Fibroblast of lung (primary cell): ENCODE measurements around the gene KCNMA1. TPM values are rescaled to one million over a fixed set of nuclear protein-coding genes. Genes with fewer than 3 reads are reported as not detected.

Experiments
- DNase-seq, 2 donors: peaks; one replicate each; pipeline versions ENCODE4 v3.0.0 to v3.0.0-alpha.2; 2010; ENCODE audit warnings: low read depth in 2 of 2
- H2AFZ ChIP-seq: 2 replicates; pipeline ENCODE4 v1.5.1; 2012; ENCODE audit warnings: low read length, control low read depth, inconsistent platforms
- H3K27ac ChIP-seq: 2 replicates; pipeline ENCODE4 v1.5.1; 2011; ENCODE audit warnings: low read length, control low read depth; ENCODE audit not compliant: insufficient read depth
- H3K27me3 ChIP-seq: 2 replicates; pipeline ENCODE4 v1.5.1; 2011; ENCODE audit warnings: mild to moderate bottlenecking, low read length; ENCODE audit not compliant: control insufficient read depth, insufficient read depth
- H3K36me3 ChIP-seq: 2 replicates; pipeline ENCODE4 v1.5.1; 2011; ENCODE audit warnings: low read length; ENCODE audit not compliant: control insufficient read depth, insufficient read depth
- H3K4me1 ChIP-seq: 2 replicates; pipeline ENCODE4 v1.5.1; 2011; ENCODE audit warnings: low read length; ENCODE audit not compliant: control insufficient read depth, insufficient read depth; ENCODE audit errors: extremely low read depth
- H3K4me2 ChIP-seq: 2 replicates; pipeline ENCODE4 v1.5.1; 2011; ENCODE audit warnings: low read length, control low read depth; ENCODE audit not compliant: insufficient read depth; ENCODE audit errors: extremely low read depth
- H3K4me3 ChIP-seq, 4 experiments: fragments of 200-600 bp in 1 of 4; sonication (generic) in 1 of 4; replicated peaks in 1 of 4; 2 replicates each; pipeline ENCODE4 v1.5.1; 2011 to 2016; ENCODE audit warnings: low read length in 4 of 4, low read depth in 3 of 4, mild to moderate bottlenecking in 3 of 4, control low read depth in 2 of 4, inconsistent platforms in 1 of 4, mixed read lengths in 1 of 4; ENCODE audit not compliant: insufficient read depth in 1 of 4; ENCODE audit errors: control extremely low read depth in 1 of 4
- H3K79me2 ChIP-seq: 2 replicates; pipeline ENCODE4 v1.5.1; 2012; ENCODE audit warnings: mild to moderate bottlenecking, low read length, inconsistent platforms; ENCODE audit not compliant: control insufficient read depth, insufficient read depth
- H3K9ac ChIP-seq: 2 replicates; pipeline ENCODE4 v1.5.1; 2011; ENCODE audit warnings: mild to moderate bottlenecking, low read length, control low read depth; ENCODE audit not compliant: insufficient read depth
- H3K9me3 ChIP-seq: 2 replicates; pipeline ENCODE4 v1.5.1; 2012; ENCODE audit warnings: low read depth, low read length; ENCODE audit not compliant: control insufficient read depth, insufficient read depth
- H4K20me1 ChIP-seq: 2 replicates; pipeline ENCODE4 v1.5.1; 2011; ENCODE audit warnings: low read length; ENCODE audit not compliant: control insufficient read depth, insufficient read depth; ENCODE audit errors: extremely low read depth
- EZH2 ChIP-seq: IDR thresholded peaks from 2 replicates; pipeline ENCODE4 v1.5.1; 2012; ENCODE audit warnings: low read length, control low read depth, mild to moderate bottlenecking; ENCODE audit errors: missing control alignments
- polyA plus RNA-seq, 2 donors: library from polyadenylated mRNA; depleted of rRNA in 1 of 2; stranded (reverse) in 1 of 2; unstranded in 1 of 2; fragments of >200 nt; gene quantifications; 2 replicates each; pipeline ENCODE4 v1.2.1, GENCODE V29; 2011 to 2012; ENCODE audit warnings: missing spikeins in 1 of 2
- total RNA-seq: library from RNA; depleted of rRNA; stranded (reverse); fragments of >200 nt; gene quantifications from 2 replicates; pipeline ENCODE4 v1.2.1, GENCODE V29; 2014
- TF ChIP-seq, protein P1 (sequence below), 2 donors: IDR thresholded peaks in 1 of 2; conservative IDR thresholded peaks in 1 of 2; 1 replicate in 1 of 2; 2 replicates in 1 of 2; pipeline ENCODE4 v1.5.1; 2011 to 2012; ENCODE audit warnings: low read length in 2 of 2, control low read depth in 1 of 2, inconsistent platforms in 1 of 2, low read depth in 1 of 2, mild to moderate bottlenecking in 1 of 2

Gene KCNMA1
- total and polyA plus RNA-seq, 2 donors (not counting 1 experiment from before 2014, with no cell fraction given) = 31.0 to 138 TPM

DNA sequence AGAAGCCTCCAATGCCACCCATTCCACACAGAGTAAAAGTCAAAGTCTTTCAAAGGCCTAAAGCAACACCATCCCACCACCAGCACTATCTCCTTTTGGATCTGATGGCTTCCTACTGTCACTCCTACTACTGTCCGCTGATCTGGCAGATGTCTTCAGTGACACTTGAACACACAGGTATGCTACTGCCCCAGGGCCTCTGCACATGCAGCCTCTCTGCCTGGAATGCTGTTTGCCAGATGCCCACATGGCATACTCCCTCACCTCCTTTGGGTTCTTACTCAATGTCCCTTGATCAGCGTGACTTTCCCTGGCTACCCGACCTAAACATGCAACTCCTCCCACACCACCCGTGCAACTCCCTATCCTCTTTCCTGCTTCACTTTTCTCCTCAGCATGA lies 512.4 kb downstream of the KCNMA1 start:
- H3K36me3 ChIP-seq = no peaks in the 10 kb centered on the region
- H3K4me2 ChIP-seq = no peak overlapping the region
- H2AFZ ChIP-seq = no peak overlapping the region
- H3K27ac ChIP-seq = no peak overlapping the region
- no peak for DNase-seq
- no peaks in the 10 kb centered on the region for H3K27me3 ChIP-seq
- no peak overlapping the region for H3K4me3 ChIP-seq
- no peaks in the 10 kb centered on the region for H3K4me1 ChIP-seq
- H3K9ac ChIP-seq = no peak overlapping the region
- H4K20me1 ChIP-seq = no peaks in the 10 kb centered on the region
- H3K9me3 ChIP-seq = no peaks in the 10 kb centered on the region
- H3K79me2 ChIP-seq = no peaks in the 10 kb centered on the region
- TF ChIP-seq, protein P1, sequence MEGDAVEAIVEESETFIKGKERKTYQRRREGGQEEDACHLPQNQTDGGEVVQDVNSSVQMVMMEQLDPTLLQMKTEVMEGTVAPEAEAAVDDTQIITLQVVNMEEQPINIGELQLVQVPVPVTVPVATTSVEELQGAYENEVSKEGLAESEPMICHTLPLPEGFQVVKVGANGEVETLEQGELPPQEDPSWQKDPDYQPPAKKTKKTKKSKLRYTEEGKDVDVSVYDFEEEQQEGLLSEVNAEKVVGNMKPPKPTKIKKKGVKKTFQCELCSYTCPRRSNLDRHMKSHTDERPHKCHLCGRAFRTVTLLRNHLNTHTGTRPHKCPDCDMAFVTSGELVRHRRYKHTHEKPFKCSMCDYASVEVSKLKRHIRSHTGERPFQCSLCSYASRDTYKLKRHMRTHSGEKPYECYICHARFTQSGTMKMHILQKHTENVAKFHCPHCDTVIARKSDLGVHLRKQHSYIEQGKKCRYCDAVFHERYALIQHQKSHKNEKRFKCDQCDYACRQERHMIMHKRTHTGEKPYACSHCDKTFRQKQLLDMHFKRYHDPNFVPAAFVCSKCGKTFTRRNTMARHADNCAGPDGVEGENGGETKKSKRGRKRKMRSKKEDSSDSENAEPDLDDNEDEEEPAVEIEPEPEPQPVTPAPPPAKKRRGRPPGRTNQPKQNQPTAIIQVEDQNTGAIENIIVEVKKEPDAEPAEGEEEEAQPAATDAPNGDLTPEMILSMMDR (conservative IDR thresholded peaks at IDR 0.05 in 1 of 2, IDR thresholded peaks at IDR 0.05 in 1 of 2; ENCODE audit: low read depth in 1 of 2, low read length in 2 of 2) = no peak
- TF ChIP-seq EZH2 = no peak

DNA sequence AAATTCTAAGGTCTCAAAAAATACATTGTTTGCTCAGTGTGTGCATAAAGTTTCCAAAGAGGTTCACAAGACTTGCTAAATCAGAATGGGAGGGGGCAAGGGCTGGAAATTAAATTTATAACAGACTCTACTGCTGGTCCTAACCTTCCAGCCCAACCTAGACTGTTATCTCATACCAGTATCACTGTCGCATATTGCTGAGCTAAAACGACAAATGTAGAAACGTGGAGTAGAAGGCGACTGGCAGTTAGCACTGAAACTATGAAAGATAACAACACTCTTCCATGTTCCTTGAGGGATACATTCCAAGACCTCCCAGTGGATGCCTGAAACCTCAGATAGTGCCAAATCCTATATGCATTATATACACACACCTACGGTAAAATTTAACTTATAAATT lies 514.3 kb downstream of the KCNMA1 start:
- DNase-seq = no peak
- H3K4me1 ChIP-seq = no peaks in the 10 kb centered on the region
- TF ChIP-seq EZH2 = no peak
- TF ChIP-seq, protein P1 (conservative IDR thresholded peaks at IDR 0.05 in 1 of 2, IDR thresholded peaks at IDR 0.05 in 1 of 2; ENCODE audit: low read depth in 1 of 2, low read length in 2 of 2) = no peak
- no peak overlapping the region for H3K4me2 ChIP-seq
- no peaks in the 10 kb centered on the region for H3K79me2 ChIP-seq
- no peak overlapping the region for H3K4me3 ChIP-seq
- H4K20me1 ChIP-seq = no peaks in the 10 kb centered on the region
- no peaks in the 10 kb centered on the region for H3K36me3 ChIP-seq
- no peak overlapping the region for H2AFZ ChIP-seq
- no peaks in the 10 kb centered on the region for H3K9me3 ChIP-seq
- no peak overlapping the region for H3K9ac ChIP-seq
- H3K27me3 ChIP-seq = no peaks in the 10 kb centered on the region
- H3K27ac ChIP-seq = no peak overlapping the region

DNA sequence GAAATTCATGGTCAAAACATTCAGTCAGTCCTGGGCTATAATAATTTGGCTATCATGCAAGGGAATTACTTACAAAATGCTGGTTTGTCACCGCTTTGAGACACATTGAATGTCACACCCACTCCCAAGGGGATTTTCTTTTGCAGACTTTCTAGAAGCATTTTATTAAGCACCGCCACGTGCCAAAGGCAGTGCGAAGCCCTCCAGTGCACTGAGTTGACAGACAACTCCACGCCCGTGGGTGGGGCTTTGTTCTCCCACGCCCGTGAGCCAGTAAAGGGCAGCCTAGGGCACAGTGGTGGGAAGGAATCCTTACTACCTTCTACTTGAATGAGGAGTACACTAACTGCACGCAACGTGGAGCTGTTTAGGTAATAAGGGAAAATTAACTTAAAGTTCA lies 515.8 kb downstream of the KCNMA1 start:
- H3K36me3 ChIP-seq = no peaks in the 10 kb centered on the region
- no peak overlapping the region for H3K4me3 ChIP-seq
- no peak overlapping the region for H3K4me2 ChIP-seq
- DNase-seq = no peak
- H2AFZ ChIP-seq = no peak overlapping the region
- TF ChIP-seq EZH2 = no peak
- TF ChIP-seq, protein P1 (conservative IDR thresholded peaks at IDR 0.05 in 1 of 2, IDR thresholded peaks at IDR 0.05 in 1 of 2; ENCODE audit: low read depth in 1 of 2, low read length in 2 of 2) = no peak
- no peak overlapping the region for H3K9ac ChIP-seq
- no peaks in the 10 kb centered on the region for H3K4me1 ChIP-seq
- no peaks in the 10 kb centered on the region for H3K27me3 ChIP-seq
- no peaks in the 10 kb centered on the region for H4K20me1 ChIP-seq
- H3K9me3 ChIP-seq = no peaks in the 10 kb centered on the region
- no peaks in the 10 kb centered on the region for H3K79me2 ChIP-seq
- no peak overlapping the region for H3K27ac ChIP-seq
